ENCODE data around the gene CECR2. TPM values are rescaled to one million over a fixed set of nuclear protein-coding genes. Genes with fewer than 3 reads are reported as not detected.

Gene CECR2
- polyA plus RNA-seq, 1 of the 3 experiments (the other 2 are of a cell fraction), result not detected

DNA sequence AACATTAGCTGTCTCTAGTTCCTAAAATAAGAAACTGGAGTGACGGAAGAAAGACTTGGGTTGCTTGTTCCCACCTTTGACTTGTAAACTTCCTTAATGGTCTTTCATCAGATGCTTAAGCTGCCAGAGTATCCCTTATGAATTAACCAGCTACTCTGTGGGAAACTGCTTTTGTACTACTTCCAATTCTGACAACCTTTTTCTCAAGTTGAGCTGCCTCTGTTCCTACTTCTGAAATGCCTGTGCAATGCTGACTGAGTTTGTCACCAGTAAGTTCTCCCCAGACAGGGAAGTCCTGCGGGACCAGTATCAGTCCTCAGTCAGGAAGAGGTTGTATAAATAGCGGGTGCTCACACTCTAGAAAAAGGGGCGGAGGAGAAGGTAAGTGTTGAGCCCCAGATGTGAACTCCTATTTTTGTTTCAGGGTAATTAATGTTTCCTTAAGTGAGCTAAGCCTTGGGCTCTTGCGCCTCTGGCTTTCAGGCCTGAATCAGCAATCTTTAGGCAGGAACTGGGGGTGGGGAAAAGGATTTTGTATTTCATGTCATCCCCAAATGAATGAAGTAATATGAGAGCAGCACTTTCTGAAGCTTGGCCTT lies 67.2 kb downstream of the CECR2 start:
- DNase-seq, result no peak
- POLR2A ChIA-PET, result no interaction called here

DNA sequence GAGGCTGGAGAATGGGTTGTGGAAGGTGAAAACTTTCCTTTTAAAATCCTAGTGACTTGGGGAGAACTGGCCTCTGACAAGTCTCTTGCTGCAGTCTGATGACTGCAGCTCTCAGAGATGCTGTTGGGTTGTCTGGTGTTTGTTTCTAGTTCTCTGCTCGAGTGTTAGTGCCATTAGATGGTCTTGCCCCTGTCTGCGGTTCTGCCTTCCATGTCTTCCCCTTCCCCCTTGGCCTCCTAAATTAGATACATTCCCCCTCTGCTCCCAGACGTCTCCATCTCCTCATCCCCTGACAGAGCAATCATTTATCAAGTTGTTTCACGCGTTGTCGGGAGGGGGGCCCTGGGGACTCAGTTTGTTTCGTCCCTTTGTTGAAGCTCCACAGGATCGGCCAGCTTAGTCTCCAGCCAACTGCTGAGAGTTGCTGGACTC lies 67.7 kb downstream of the CECR2 start:
- Histone ChIP-seq H2AFZ (ENCODE audit: low read depth) (no peak overlapping the region), H3K9me2 (no peaks in the 10 kb centered on the region), H3K9me3 (no peaks in the 10 kb centered on the region), H3K9ac (no peak overlapping the region), H3K36me3 (replicated peaks in 1 of 2; ENCODE audit: control insufficient read depth in 1 of 2, insufficient read depth in 2 of 2, low read length in 1 of 2) (no peaks in the 10 kb centered on the region), H3K4me3 (ENCODE audit: low read depth in 2 of 2, low read length in 1 of 2) (no peak overlapping the region), H3K79me2 (ENCODE audit: insufficient read depth) (no peaks in the 10 kb centered on the region), H3F3A (replicated peaks; ENCODE audit: insufficient read depth) (no peaks in the 10 kb centered on the region), H3K4me1 (ENCODE audit: control insufficient read depth in 1 of 2, insufficient read depth in 2 of 2, low read depth in 1 of 2, low read length in 1 of 2) (no peaks in the 10 kb centered on the region), H3K27ac (ENCODE audit: low read depth in 2 of 2, low read length in 1 of 2) (no peak overlapping the region), H3K27me3 (ENCODE audit: insufficient read depth) (peaks cover 24% of the 10 kb centered on the region), H4K20me1 (ENCODE audit: insufficient read depth) (no peaks in the 10 kb centered on the region), H3K4me2 (no peak overlapping the region)
- no peak for DNase-seq
- ChIA-PET CTCF (no interaction called here), POLR2A (no interaction called here)
- under 1% methylated on average over 8 of the region's 8 CpGs for whole genome bisulfite sequencing (ENCODE audit: low lambda C conversion rate)
- no peak for TF ChIP-seq YY1 (IDR thresholded peaks at IDR 0.05; ENCODE audit: low read depth)
- no peak for TF ChIP-seq JUND (IDR thresholded peaks at IDR 0.05)
- no peak for TF ChIP-seq SIN3A (IDR thresholded peaks at IDR 0.05; ENCODE audit: borderline replicate concordance, low read depth, low read length)
- TF ChIP-seq RXRA (IDR thresholded peaks at IDR 0.05; ENCODE audit: borderline replicate concordance, low read depth), result no peak
- TF ChIP-seq, protein P1, sequence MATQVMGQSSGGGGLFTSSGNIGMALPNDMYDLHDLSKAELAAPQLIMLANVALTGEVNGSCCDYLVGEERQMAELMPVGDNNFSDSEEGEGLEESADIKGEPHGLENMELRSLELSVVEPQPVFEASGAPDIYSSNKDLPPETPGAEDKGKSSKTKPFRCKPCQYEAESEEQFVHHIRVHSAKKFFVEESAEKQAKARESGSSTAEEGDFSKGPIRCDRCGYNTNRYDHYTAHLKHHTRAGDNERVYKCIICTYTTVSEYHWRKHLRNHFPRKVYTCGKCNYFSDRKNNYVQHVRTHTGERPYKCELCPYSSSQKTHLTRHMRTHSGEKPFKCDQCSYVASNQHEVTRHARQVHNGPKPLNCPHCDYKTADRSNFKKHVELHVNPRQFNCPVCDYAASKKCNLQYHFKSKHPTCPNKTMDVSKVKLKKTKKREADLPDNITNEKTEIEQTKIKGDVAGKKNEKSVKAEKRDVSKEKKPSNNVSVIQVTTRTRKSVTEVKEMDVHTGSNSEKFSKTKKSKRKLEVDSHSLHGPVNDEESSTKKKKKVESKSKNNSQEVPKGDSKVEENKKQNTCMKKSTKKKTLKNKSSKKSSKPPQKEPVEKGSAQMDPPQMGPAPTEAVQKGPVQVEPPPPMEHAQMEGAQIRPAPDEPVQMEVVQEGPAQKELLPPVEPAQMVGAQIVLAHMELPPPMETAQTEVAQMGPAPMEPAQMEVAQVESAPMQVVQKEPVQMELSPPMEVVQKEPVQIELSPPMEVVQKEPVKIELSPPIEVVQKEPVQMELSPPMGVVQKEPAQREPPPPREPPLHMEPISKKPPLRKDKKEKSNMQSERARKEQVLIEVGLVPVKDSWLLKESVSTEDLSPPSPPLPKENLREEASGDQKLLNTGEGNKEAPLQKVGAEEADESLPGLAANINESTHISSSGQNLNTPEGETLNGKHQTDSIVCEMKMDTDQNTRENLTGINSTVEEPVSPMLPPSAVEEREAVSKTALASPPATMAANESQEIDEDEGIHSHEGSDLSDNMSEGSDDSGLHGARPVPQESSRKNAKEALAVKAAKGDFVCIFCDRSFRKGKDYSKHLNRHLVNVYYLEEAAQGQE (IDR thresholded peaks at IDR 0.05; ENCODE audit: low read depth, low read length), result no peak
- TF ChIP-seq, protein P2, sequence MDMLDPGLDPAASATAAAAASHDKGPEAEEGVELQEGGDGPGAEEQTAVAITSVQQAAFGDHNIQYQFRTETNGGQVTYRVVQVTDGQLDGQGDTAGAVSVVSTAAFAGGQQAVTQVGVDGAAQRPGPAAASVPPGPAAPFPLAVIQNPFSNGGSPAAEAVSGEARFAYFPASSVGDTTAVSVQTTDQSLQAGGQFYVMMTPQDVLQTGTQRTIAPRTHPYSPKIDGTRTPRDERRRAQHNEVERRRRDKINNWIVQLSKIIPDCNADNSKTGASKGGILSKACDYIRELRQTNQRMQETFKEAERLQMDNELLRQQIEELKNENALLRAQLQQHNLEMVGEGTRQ (IDR thresholded peaks at IDR 0.05; ENCODE audit: borderline replicate concordance, low read depth, low read length), result no peak
- TF ChIP-seq EZH2phosphoT487 (IDR thresholded peaks at IDR 0.05; ENCODE audit: borderline replicate concordance, low read depth), result no peak
- no peak for TF ChIP-seq TEAD4 (IDR thresholded peaks at IDR 0.05; ENCODE audit: borderline replicate concordance, insufficient read depth)
- TF ChIP-seq GATA2 (CRISPR knock-in tag; IDR thresholded peaks at IDR 0.05), result no peak
- TF ChIP-seq RCOR1 (IDR thresholded peaks at IDR 0.05; ENCODE audit: low read length), result no peak
- TF ChIP-seq SMC3 (IDR thresholded peaks at IDR 0.05; ENCODE audit: low read depth, low read length), result no peak
- TF ChIP-seq, protein P3, sequence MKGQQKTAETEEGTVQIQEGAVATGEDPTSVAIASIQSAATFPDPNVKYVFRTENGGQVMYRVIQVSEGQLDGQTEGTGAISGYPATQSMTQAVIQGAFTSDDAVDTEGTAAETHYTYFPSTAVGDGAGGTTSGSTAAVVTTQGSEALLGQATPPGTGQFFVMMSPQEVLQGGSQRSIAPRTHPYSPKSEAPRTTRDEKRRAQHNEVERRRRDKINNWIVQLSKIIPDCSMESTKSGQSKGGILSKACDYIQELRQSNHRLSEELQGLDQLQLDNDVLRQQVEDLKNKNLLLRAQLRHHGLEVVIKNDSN (IDR thresholded peaks at IDR 0.05; ENCODE audit: borderline replicate concordance, low read depth), result no peak

More for the DNA sequence above, 67.2 kb downstream of the CECR2 start:
- no peaks in the 10 kb centered on the region for H3K9me2 ChIP-seq
- H3K27ac ChIP-seq (ENCODE audit: low read depth in 2 of 2, low read length in 1 of 2), result no peak overlapping the region
- CTCF ChIA-PET, result no interaction called here
- no peaks in the 10 kb centered on the region for H3K9me3 ChIP-seq
- H3K4me3 ChIP-seq (ENCODE audit: low read depth in 2 of 2, low read length in 1 of 2), result no peak overlapping the region
- no peaks in the 10 kb centered on the region for H3F3A ChIP-seq (replicated peaks; ENCODE audit: insufficient read depth)
- peaks cover 24% of the 10 kb centered on the region for H3K27me3 ChIP-seq (ENCODE audit: insufficient read depth)
- TF ChIP-seq CHD2 (IDR thresholded peaks at IDR 0.05; ENCODE audit: low read length, partially characterized antibody) (no peak), YY1 (IDR thresholded peaks at IDR 0.05; ENCODE audit: low read depth) (no peak), RCOR1 (IDR thresholded peaks at IDR 0.05; ENCODE audit: low read length) (no peak), FOXJ3 (CRISPR knock-in tag; IDR thresholded peaks at IDR 0.05) (no peak), TEAD4 (IDR thresholded peaks at IDR 0.05; ENCODE audit: borderline replicate concordance, insufficient read depth) (no peak), RAD21 (IDR thresholded peaks at IDR 0.05; ENCODE audit: low read length) (no peak), MEF2A (IDR thresholded peaks at IDR 0.05; ENCODE audit: borderline replicate concordance, low read depth) (no peak), RFX5 (IDR thresholded peaks at IDR 0.05; ENCODE audit: low read length) (no peak), NFIC (IDR thresholded peaks at IDR 0.05; ENCODE audit: borderline replicate concordance) (no peak), FOSL2 (IDR thresholded peaks at IDR 0.05; ENCODE audit: borderline replicate concordance, low read depth) (no peak), EZH2phosphoT487 (IDR thresholded peaks at IDR 0.05; ENCODE audit: borderline replicate concordance, low read depth) (no peak), ELF1 (IDR thresholded peaks at IDR 0.05) (no peak), SIN3A (IDR thresholded peaks at IDR 0.05; ENCODE audit: borderline replicate concordance, low read depth, low read length) (no peak)
- TF ChIP-seq, protein P4, sequence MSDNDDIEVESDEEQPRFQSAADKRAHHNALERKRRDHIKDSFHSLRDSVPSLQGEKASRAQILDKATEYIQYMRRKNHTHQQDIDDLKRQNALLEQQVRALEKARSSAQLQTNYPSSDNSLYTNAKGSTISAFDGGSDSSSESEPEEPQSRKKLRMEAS (IDR thresholded peaks at IDR 0.05; ENCODE audit: low read depth), result no peak
- TF ChIP-seq, protein P5, sequence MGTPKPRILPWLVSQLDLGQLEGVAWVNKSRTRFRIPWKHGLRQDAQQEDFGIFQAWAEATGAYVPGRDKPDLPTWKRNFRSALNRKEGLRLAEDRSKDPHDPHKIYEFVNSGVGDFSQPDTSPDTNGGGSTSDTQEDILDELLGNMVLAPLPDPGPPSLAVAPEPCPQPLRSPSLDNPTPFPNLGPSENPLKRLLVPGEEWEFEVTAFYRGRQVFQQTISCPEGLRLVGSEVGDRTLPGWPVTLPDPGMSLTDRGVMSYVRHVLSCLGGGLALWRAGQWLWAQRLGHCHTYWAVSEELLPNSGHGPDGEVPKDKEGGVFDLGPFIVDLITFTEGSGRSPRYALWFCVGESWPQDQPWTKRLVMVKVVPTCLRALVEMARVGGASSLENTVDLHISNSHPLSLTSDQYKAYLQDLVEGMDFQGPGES (IDR thresholded peaks at IDR 0.05; ENCODE audit: low read depth, low read length), result no peak
- TF ChIP-seq, protein P3 (IDR thresholded peaks at IDR 0.05; ENCODE audit: borderline replicate concordance, low read depth), result no peak
- H4K20me1 ChIP-seq (ENCODE audit: insufficient read depth), result no peaks in the 10 kb centered on the region
- WGBS (ENCODE audit: low lambda C conversion rate), result 4% methylated on average over 5 of the region's 5 CpGs
- no peak overlapping the region for H2AFZ ChIP-seq (ENCODE audit: low read depth)
- H3K9ac ChIP-seq, result no peak overlapping the region
- no peaks in the 10 kb centered on the region for H3K36me3 ChIP-seq (replicated peaks in 1 of 2; ENCODE audit: control insufficient read depth in 1 of 2, insufficient read depth in 2 of 2, low read length in 1 of 2)
- H3K4me2 ChIP-seq, result no peak overlapping the region
- no peaks in the 10 kb centered on the region for H3K79me2 ChIP-seq (ENCODE audit: insufficient read depth)
- no peaks in the 10 kb centered on the region for H3K4me1 ChIP-seq (ENCODE audit: control insufficient read depth in 1 of 2, insufficient read depth in 2 of 2, low read depth in 1 of 2, low read length in 1 of 2)
